Measurements from ENCODE around the gene FAT1. TPM values are rescaled to one million over a fixed set of nuclear protein-coding genes. Genes with fewer than 3 reads are reported as not detected.

FAT1 gene
- total RNA-seq, 1 experiment from 2014 or later: 107 TPM

DNA sequence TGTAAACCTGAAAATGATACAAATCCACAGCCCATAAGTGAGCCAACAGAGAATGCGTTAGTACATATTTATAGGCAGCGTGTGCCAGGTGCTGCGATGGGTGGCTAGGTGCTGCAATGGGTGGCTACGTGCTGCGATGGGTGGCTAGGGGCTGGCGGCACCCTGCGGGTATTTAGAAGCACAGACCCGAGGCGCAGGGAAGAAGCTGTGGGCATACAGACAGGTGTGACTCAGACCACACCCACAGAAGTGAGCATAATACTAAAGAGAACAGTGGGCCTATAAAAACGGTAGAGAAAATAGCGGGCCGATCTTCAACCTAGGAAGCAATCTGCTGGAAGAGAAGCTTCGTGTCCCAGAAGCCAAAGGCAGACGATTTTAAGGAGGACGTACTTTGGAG is 81.1 kb downstream of the FAT1 start:
- no peak overlapping the region for H3K4me3 ChIP-seq (ENCODE audit: low read depth, low read length, poor library complexity, severe bottlenecking)
- peak overlapping the region; percentile 0 for H3K27ac ChIP-seq (ENCODE audit: low read depth, low read length, poor library complexity, severe bottlenecking)
- CTCF ChIA-PET: no interaction called here
- H3K27me3 ChIP-seq (replicated peaks; ENCODE audit: insufficient read depth, low read depth, low read length, poor library complexity): no peaks in the 10 kb centered on the region
- TF ChIP-seq, protein P1, sequence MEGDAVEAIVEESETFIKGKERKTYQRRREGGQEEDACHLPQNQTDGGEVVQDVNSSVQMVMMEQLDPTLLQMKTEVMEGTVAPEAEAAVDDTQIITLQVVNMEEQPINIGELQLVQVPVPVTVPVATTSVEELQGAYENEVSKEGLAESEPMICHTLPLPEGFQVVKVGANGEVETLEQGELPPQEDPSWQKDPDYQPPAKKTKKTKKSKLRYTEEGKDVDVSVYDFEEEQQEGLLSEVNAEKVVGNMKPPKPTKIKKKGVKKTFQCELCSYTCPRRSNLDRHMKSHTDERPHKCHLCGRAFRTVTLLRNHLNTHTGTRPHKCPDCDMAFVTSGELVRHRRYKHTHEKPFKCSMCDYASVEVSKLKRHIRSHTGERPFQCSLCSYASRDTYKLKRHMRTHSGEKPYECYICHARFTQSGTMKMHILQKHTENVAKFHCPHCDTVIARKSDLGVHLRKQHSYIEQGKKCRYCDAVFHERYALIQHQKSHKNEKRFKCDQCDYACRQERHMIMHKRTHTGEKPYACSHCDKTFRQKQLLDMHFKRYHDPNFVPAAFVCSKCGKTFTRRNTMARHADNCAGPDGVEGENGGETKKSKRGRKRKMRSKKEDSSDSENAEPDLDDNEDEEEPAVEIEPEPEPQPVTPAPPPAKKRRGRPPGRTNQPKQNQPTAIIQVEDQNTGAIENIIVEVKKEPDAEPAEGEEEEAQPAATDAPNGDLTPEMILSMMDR (conservative IDR thresholded peaks at IDR 0.05; ENCODE audit: low read depth, low read length): no peak
- TF ChIP-seq EZH2 (IDR thresholded peaks at IDR 0.05; ENCODE audit: borderline replicate concordance, low read depth, low read length, poor library complexity, severe bottlenecking): no peak
- H3K4me1 ChIP-seq (ENCODE audit: insufficient read depth, low read length, poor library complexity, severe bottlenecking): peaks cover 23% of the 10 kb centered on the region
- H3K36me3 ChIP-seq (ENCODE audit: insufficient read depth, low read length, poor library complexity, severe bottlenecking): no peaks in the 10 kb centered on the region
- POLR2A ChIA-PET (ENCODE audit: low non-redundant PET): no interaction called here
- intact Hi-C loops (cut with micrococcal nuclease; ENCODE audit: unreplicated experiment): no loop called here
- no TSS peak for BruUV-seq (replicated peaks)
- H3K9me3 ChIP-seq (ENCODE audit: low read depth, low read length, poor library complexity, severe bottlenecking): no peaks in the 10 kb centered on the region
- DNase-seq (ENCODE audit: low spot score): no peak

DNA sequence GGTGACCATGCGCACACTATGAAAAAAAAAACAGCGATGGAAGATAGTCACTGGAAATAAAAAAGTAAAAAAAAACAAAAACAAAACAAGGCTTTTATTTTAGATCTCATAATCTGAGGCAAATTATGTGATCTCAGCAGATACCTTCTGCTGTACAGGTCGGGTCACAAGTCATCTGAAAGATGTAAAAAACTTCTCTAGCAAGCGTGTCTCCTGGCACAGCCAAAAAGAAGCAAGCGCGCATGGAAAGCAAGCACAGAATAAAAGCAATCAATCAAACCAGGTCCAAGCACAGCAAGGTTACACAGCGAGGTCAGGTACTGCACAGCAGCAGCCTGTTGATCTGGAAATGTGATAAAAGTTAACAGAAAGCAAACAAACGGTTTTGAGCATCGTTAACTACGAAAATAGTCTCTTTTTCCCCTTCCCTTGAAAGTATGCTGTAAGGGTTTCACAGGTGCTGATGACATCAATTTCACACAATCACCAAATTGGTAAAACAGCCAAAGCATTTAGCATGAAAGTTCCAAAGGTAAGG is 89.0 kb downstream of the FAT1 start:
- DNase-seq (ENCODE audit: low spot score): no peak
- CTCF ChIA-PET: no interaction called here
- Histone ChIP-seq H3K4me1 (ENCODE audit: insufficient read depth, low read length, poor library complexity, severe bottlenecking) (no peaks in the 10 kb centered on the region), H3K4me3 (ENCODE audit: low read depth, low read length, poor library complexity, severe bottlenecking) (no peak overlapping the region), H3K36me3 (ENCODE audit: insufficient read depth, low read length, poor library complexity, severe bottlenecking) (peaks cover 18% of the 10 kb centered on the region), H3K9me3 (ENCODE audit: low read depth, low read length, poor library complexity, severe bottlenecking) (no peaks in the 10 kb centered on the region), H3K27ac (ENCODE audit: low read depth, low read length, poor library complexity, severe bottlenecking) (no peak overlapping the region), H3K27me3 (replicated peaks; ENCODE audit: insufficient read depth, low read depth, low read length, poor library complexity) (no peaks in the 10 kb centered on the region)
- TF ChIP-seq, protein P1 (conservative IDR thresholded peaks at IDR 0.05; ENCODE audit: low read depth, low read length): no peak
- TF ChIP-seq EZH2 (IDR thresholded peaks at IDR 0.05; ENCODE audit: borderline replicate concordance, low read depth, low read length, poor library complexity, severe bottlenecking): no peak
- no TSS peak for BruUV-seq (replicated peaks)
- POLR2A ChIA-PET (ENCODE audit: low non-redundant PET): interaction anchor here (0.7 kb wide), 1 partner anchor 89 kb away, joined by 3 read pairs; the partner anchor contains the start of gene FAT1
- intact Hi-C loops (cut with micrococcal nuclease; ENCODE audit: unreplicated experiment): no loop called here

DNA sequence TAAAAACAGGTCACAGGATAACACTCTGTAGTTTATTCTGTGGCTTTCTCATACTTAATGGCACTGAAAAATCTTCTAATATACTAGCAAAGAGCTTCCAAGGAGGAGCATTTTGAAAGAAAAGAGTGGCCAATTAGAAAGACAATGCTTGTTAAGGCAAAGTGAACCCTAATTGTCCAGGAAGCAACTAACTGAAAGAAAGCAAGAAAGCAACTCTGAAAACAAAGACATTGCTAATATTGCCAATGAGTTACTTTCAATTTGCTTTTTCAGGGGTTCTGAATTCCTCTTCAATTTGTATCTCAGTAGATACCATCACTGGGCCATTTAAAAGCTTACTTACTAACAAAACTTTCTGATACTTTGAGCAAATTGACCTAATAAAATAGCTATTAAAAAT is 89.8 kb downstream of the FAT1 start:
- intact Hi-C loops (cut with micrococcal nuclease; ENCODE audit: unreplicated experiment): no loop called here
- Histone ChIP-seq H3K36me3 (ENCODE audit: insufficient read depth, low read length, poor library complexity, severe bottlenecking) (peaks cover 18% of the 10 kb centered on the region), H3K27ac (ENCODE audit: low read depth, low read length, poor library complexity, severe bottlenecking) (no peak overlapping the region), H3K27me3 (replicated peaks; ENCODE audit: insufficient read depth, low read depth, low read length, poor library complexity) (no peaks in the 10 kb centered on the region), H3K4me3 (ENCODE audit: low read depth, low read length, poor library complexity, severe bottlenecking) (no peak overlapping the region), H3K9me3 (ENCODE audit: low read depth, low read length, poor library complexity, severe bottlenecking) (no peaks in the 10 kb centered on the region), H3K4me1 (ENCODE audit: insufficient read depth, low read length, poor library complexity, severe bottlenecking) (no peaks in the 10 kb centered on the region)
- ChIA-PET POLR2A (ENCODE audit: low non-redundant PET) (interaction anchor here (0.7 kb wide), 1 partner anchor 90 kb away, joined by 3 read pairs; the partner anchor contains the start of gene FAT1), CTCF (no interaction called here)
- no peak for TF ChIP-seq EZH2 (IDR thresholded peaks at IDR 0.05; ENCODE audit: borderline replicate concordance, low read depth, low read length, poor library complexity, severe bottlenecking)
- TF ChIP-seq, protein P1 (conservative IDR thresholded peaks at IDR 0.05; ENCODE audit: low read depth, low read length): no peak
- no TSS peak for BruUV-seq (replicated peaks)
- no peak for DNase-seq (ENCODE audit: low spot score)

Data from A673 (cell line).